HG03196 (cell line): ENCODE results near the gene TBCCD1.

Source experiments
- ATAC-seq: cut with Tn5 transposase; IDR thresholded peaks from one replicate; pipeline ENCODE4 v1.9.1; 2021; ENCODE audit not compliant: unreplicated experiment

TBCCD1 gene

GRCh38 chr3:186496635-186497034 is 70.5 kb downstream of the TBCCD1 start:
- no peak for ATAC-seq
